HepG2 (cell line): Measurements from ENCODE around the gene FAM216A. TPM values are rescaled to one million over a fixed set of nuclear protein-coding genes. Genes with fewer than 3 reads are reported as not detected.

Experiments used
- CBX2 ChIP-seq, 2 experiments: fragments of 200-600 bp in 1 of 2; sonication (generic); formaldehyde crosslinking in 1 of 2; IDR thresholded peaks; 2 replicates each; pipeline versions ENCODE4 v1.7.0 to v1.8.1; 2018 to 2022; ENCODE audit warnings: low read depth in 2 of 2, low read length in 1 of 2, mild to moderate bottlenecking in 1 of 2, missing genetic modification reagents in 1 of 2
- FOXJ3 ChIP-seq: sonication (generic); formaldehyde crosslinking; IDR thresholded peaks from 2 replicates; pipeline ENCODE4 v1.4.0; 2020; ENCODE audit warnings: missing genetic modification reagents, mild to moderate bottlenecking, borderline replicate concordance
- NCOA2 ChIP-seq: sonication (generic); formaldehyde crosslinking; IDR thresholded peaks from 2 replicates; pipeline ENCODE4 v1.8.0; 2022; ENCODE audit warnings: inconsistent platforms
- NKX3-1 ChIP-seq: sonication (generic); formaldehyde crosslinking; IDR thresholded peaks from 2 replicates; pipeline ENCODE4 v1.5.0; 2020; ENCODE audit warnings: missing genetic modification reagents
- PAX8 ChIP-seq: sonication (generic); formaldehyde crosslinking; IDR thresholded peaks from 2 replicates; pipeline ENCODE4 v1.8.0; 2022; ENCODE audit warnings: mild to moderate bottlenecking, missing genetic modification reagents, borderline replicate concordance
- RNF219 ChIP-seq: sonication (generic); formaldehyde crosslinking; IDR thresholded peaks from 2 replicates; pipeline ENCODE4 v1.5.0; 2020; ENCODE audit warnings: mild to moderate bottlenecking, missing genetic modification reagents
- SIX4 ChIP-seq: sonication (generic); formaldehyde crosslinking; IDR thresholded peaks from 2 replicates; pipeline ENCODE4 v1.4.0; 2020; ENCODE audit warnings: missing genetic modification reagents
- SP5 ChIP-seq: IDR thresholded peaks from 2 replicates; pipeline ENCODE4 v1.6.1; 2016; ENCODE audit warnings: low read depth, borderline replicate concordance
- SRSF4 ChIP-seq: fragments of 200-400 bp; formaldehyde crosslinking; IDR thresholded peaks from one replicate; pipeline ENCODE4 v1.6.1; 2018; ENCODE audit warnings: mild to moderate bottlenecking, low read depth, low read length, moderate library complexity; ENCODE audit not compliant: poor library complexity, severe bottlenecking
- SRY ChIP-seq: sonication (generic); formaldehyde crosslinking; IDR thresholded peaks from 2 replicates; pipeline ENCODE4 v1.8.0; 2022; ENCODE audit warnings: mild to moderate bottlenecking, missing genetic modification reagents
- TIGD3 ChIP-seq: sonication (generic); formaldehyde crosslinking; IDR thresholded peaks from 2 replicates; pipeline ENCODE4 v1.5.1; 2020; ENCODE audit warnings: mild to moderate bottlenecking, missing genetic modification reagents, borderline replicate concordance
- ZBTB21 ChIP-seq: sonication (generic); formaldehyde crosslinking; IDR thresholded peaks from 2 replicates; pipeline ENCODE4 v1.4.0; 2020; ENCODE audit warnings: missing genetic modification reagents
- ZBTB3 ChIP-seq: sonication (generic); formaldehyde crosslinking; IDR thresholded peaks from 2 replicates; pipeline ENCODE4 v1.4.0; 2020; ENCODE audit warnings: low read depth, mild to moderate bottlenecking, moderate library complexity, missing genetic modification reagents, borderline replicate concordance
- ZBTB39 ChIP-seq: sonication (generic); formaldehyde crosslinking; IDR thresholded peaks from 2 replicates; pipeline ENCODE4 v1.5.0; 2020; ENCODE audit warnings: missing genetic modification reagents
- ZNF281 ChIP-seq: sonication (generic); formaldehyde crosslinking; IDR thresholded peaks from 2 replicates; pipeline ENCODE4 v1.4.0; 2020; ENCODE audit warnings: missing genetic modification reagents, borderline replicate concordance
- ZNF766 ChIP-seq: sonication (generic); formaldehyde crosslinking; IDR thresholded peaks from 2 replicates; pipeline ENCODE4 v1.5.0; 2020; ENCODE audit warnings: missing genetic modification reagents, borderline replicate concordance
- ZNF841 ChIP-seq: sonication (generic); formaldehyde crosslinking; IDR thresholded peaks from 2 replicates; pipeline ENCODE4 v1.8.1; 2023; ENCODE audit warnings: missing genetic modification reagents, borderline replicate concordance
- ZSCAN30 ChIP-seq: sonication (generic); formaldehyde crosslinking; IDR thresholded peaks from 2 replicates; pipeline ENCODE4 v1.5.0; 2020; ENCODE audit warnings: mild to moderate bottlenecking, missing genetic modification reagents
- polyA plus RNA-seq, 8 experiments: library from polyadenylated mRNA; depleted of rRNA in 3 of 8; stranded (reverse) in 7 of 8; unstranded in 1 of 8; fragments of >200 nt; fragmentation: Illumina TruSeq in 4 of 8; extraction: Trizol in 4 of 8; gene quantifications; 2 replicates each; pipeline versions ENCODE4 v1.2.1 to v1.2.3, GENCODE V29; 2011 to 2016; ENCODE audit warnings: low read depth in 4 of 8, missing spikeins in 1 of 8, mixed read lengths in 1 of 8; ENCODE audit not compliant: insufficient read depth in 1 of 8
- total RNA-seq, 5 experiments: library from RNA; depleted of rRNA; stranded (reverse); fragments of >200 nt; fragmentation: Illumina TruSeq; extraction: Trizol; gene quantifications; 2 replicates each; pipeline ENCODE4 v1.2.3, GENCODE V29; 2016; ENCODE audit warnings: low read depth in 1 of 5

The FAM216A gene
- total and polyA plus RNA-seq, 2 of the 13 experiments (the other 11 are each of a cell fraction or from before 2014, with no cell fraction given), result 20.3 to 31.2 TPM

- peak; percentile 76; the same call in 1 of the 2 replicates for TF ChIP-seq ZNF281 (CRISPR knock-in tag)
- TF ChIP-seq PAX8, result peak; percentile 93; the same call in 1 of the 2 replicates
- 0 out of 2 replicates have a peak, but pooled peaks have one; percentile 23 for TF ChIP-seq ZBTB39 (CRISPR knock-in tag)
- TF ChIP-seq CBX2 (IDR thresholded peaks at IDR 0.05; ENCODE audit: low read depth, low read length), result no peak
- peak; percentile 95; the same call in 1 of the 2 replicates for TF ChIP-seq CBX2 (CRISPR knock-in tag; IDR thresholded peaks at IDR 0.05; ENCODE audit: low read depth)
- 0 out of 2 replicates have a peak, but pooled peaks have one; percentile 95 for TF ChIP-seq SRY
- TF ChIP-seq NKX3-1 (CRISPR knock-in tag), result peak; percentile 99
- TF ChIP-seq SRSF4, result no peak
- TF ChIP-seq RNF219 (CRISPR knock-in tag), result peak; percentile 55; the same call in 1 of the 2 replicates
- peak; percentile 85; the same call in 1 of the 2 replicates for TF ChIP-seq ZSCAN30 (CRISPR knock-in tag)
- TF ChIP-seq NCOA2 (CRISPR knock-in tag), result peak; percentile 53; the same call in 1 of the 2 replicates
- TF ChIP-seq SIX4 (CRISPR knock-in tag), result no peak; the same call in 1 of the 2 replicates
- 0 out of 2 replicates have a peak, but pooled peaks have one; percentile 58 for TF ChIP-seq FOXJ3 (CRISPR knock-in tag)
- TF ChIP-seq ZNF841 (CRISPR knock-in tag), result peak; percentile 91
- peak; percentile 80 for TF ChIP-seq SP5 (CRISPR knock-in tag)
- TF ChIP-seq ZNF766 (CRISPR knock-in tag), result peak; percentile 99
- peak; percentile 97; the same call in 1 of the 2 replicates for TF ChIP-seq TIGD3
- no peak for TF ChIP-seq ZBTB21 (CRISPR knock-in tag)
- TF ChIP-seq ZBTB3 (CRISPR knock-in tag), result peak; percentile 92; the same call in 1 of the 2 replicates
These were observed 33.4 kb downstream of the FAM216A start, which contains the start of the genes RAD9B and VPS29 (continued) for GRCh38 chr12:110501752-110502738.
